HG02943 (cell line): ENCODE data around the gene BNC2.
"Not testable (repeated sequence)": the region's sequence is repeated elsewhere in the genome, so short reads cannot be mapped to it uniquely, and the experiment has no call there.

ENCODE experiments used
- ATAC-seq: cut with Tn5 transposase; IDR thresholded peaks from one replicate; pipeline ENCODE4 v1.9.1; 2021; ENCODE audit warnings: mild to moderate bottlenecking, low read depth, moderate library complexity; ENCODE audit not compliant: unreplicated experiment

BNC2 gene

GRCh38 chr9:16484744-16485143, 385.7 kb downstream of the BNC2 start:
- no peak for ATAC-seq

- no peak for ATAC-seq
Measured at GRCh38 chr9:16484180-16484579, 386.3 kb downstream of the BNC2 start.

- ATAC-seq = no peak
Measured at GRCh38 chr9:16482764-16483163, 387.7 kb downstream of the BNC2 start.

GRCh38 chr9:16480584-16480983, 389.9 kb downstream of the BNC2 start:
- ATAC-seq = not testable (repeated sequence)

- ATAC-seq = no peak
Measured at GRCh38 chr9:16475996-16476395, 394.5 kb downstream of the BNC2 start.

GRCh38 chr9:16475257-16475656, 395.2 kb downstream of the BNC2 start:
- no peak for ATAC-seq

- no peak for ATAC-seq
Measured at GRCh38 chr9:16469184-16469583, 401.3 kb downstream of the BNC2 start.

- ATAC-seq = no peak
Measured at GRCh38 chr9:16461851-16462250, 408.6 kb downstream of the BNC2 start.

GRCh38 chr9:16461137-16461840, 409.2 kb downstream of the BNC2 start:
- no peak for ATAC-seq

- no peak for ATAC-seq
Measured at GRCh38 chr9:16460696-16461095, 409.8 kb downstream of the BNC2 start.

GRCh38 chr9:16459421-16460148, 410.9 kb downstream of the BNC2 start:
- no peak for ATAC-seq

GRCh38 chr9:16458696-16459420, 411.6 kb downstream of the BNC2 start:
- no peak for ATAC-seq

GRCh38 chr9:16455842-16456241, 414.6 kb downstream of the BNC2 start:
- ATAC-seq = no peak

GRCh38 chr9:16453390-16453789, 417.1 kb downstream of the BNC2 start:
- ATAC-seq = no peak

GRCh38 chr9:16450578-16450977, 419.9 kb downstream of the BNC2 start:
- no peak for ATAC-seq

GRCh38 chr9:16450043-16450442, 420.4 kb downstream of the BNC2 start:
- no peak for ATAC-seq

GRCh38 chr9:16449076-16449730, 421.3 kb downstream of the BNC2 start:
- ATAC-seq = no peak

- no peak for ATAC-seq
Measured at GRCh38 chr9:16447946-16448345, 422.5 kb downstream of the BNC2 start.

- ATAC-seq = no peak
Measured at GRCh38 chr9:16446636-16447035, 423.8 kb downstream of the BNC2 start.

- ATAC-seq = no peak
Measured at GRCh38 chr9:16445141-16445920, 425.1 kb downstream of the BNC2 start.
